HL-60 (cell line): ENCODE measurements around the gene DRC7.

Experiments
- GABPA ChIP-seq: IDR thresholded peaks from 2 replicates; pipeline ENCODE4 v1.6.1; 2012; ENCODE audit warnings: low read depth
- POLR2AphosphoS5 ChIP-seq: IDR thresholded peaks from 2 replicates; pipeline ENCODE4 v1.6.1; 2012; ENCODE audit warnings: low read depth
- SPI1 ChIP-seq: IDR thresholded peaks from 2 replicates; pipeline ENCODE4 v1.6.1; 2012; ENCODE audit warnings: low read depth, mild to moderate bottlenecking, borderline replicate concordance
- TF ChIP-seq, protein P1 (sequence below): IDR thresholded peaks from one replicate; pipeline ENCODE4 v1.5.1; 2011; ENCODE audit warnings: low read length, control low read depth, inconsistent platforms; ENCODE audit not compliant: insufficient read depth
- TF ChIP-seq, protein P2 (sequence below): IDR thresholded peaks from 2 replicates; pipeline ENCODE4 v1.6.1; 2012; ENCODE audit warnings: low read depth; ENCODE audit not compliant: insufficient replicate concordance

DNA sequence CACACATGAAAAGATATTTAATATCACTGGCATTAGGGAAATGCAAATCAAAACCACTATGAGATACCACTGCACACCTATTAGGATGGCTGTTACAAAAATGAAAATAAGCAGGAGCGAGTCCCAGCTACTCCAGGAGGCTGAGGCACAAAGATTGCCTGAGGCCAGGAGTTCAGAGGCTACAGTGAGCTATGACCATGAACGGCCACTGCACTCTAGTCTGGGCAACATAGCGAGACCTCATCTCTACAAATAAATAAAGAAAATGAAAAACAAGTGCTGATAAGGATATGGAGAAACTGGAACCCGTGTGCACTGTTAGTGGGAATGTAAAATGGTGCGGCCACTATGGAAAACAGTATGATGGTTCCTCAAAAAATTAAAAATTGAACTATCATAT is 84.1 kb downstream of the DRC7 start:
- TF ChIP-seq, protein P1, sequence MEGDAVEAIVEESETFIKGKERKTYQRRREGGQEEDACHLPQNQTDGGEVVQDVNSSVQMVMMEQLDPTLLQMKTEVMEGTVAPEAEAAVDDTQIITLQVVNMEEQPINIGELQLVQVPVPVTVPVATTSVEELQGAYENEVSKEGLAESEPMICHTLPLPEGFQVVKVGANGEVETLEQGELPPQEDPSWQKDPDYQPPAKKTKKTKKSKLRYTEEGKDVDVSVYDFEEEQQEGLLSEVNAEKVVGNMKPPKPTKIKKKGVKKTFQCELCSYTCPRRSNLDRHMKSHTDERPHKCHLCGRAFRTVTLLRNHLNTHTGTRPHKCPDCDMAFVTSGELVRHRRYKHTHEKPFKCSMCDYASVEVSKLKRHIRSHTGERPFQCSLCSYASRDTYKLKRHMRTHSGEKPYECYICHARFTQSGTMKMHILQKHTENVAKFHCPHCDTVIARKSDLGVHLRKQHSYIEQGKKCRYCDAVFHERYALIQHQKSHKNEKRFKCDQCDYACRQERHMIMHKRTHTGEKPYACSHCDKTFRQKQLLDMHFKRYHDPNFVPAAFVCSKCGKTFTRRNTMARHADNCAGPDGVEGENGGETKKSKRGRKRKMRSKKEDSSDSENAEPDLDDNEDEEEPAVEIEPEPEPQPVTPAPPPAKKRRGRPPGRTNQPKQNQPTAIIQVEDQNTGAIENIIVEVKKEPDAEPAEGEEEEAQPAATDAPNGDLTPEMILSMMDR, result no peak
- TF ChIP-seq POLR2AphosphoS5 (no peak), GABPA (no peak), SPI1 (no peak)
- TF ChIP-seq, protein P2, sequence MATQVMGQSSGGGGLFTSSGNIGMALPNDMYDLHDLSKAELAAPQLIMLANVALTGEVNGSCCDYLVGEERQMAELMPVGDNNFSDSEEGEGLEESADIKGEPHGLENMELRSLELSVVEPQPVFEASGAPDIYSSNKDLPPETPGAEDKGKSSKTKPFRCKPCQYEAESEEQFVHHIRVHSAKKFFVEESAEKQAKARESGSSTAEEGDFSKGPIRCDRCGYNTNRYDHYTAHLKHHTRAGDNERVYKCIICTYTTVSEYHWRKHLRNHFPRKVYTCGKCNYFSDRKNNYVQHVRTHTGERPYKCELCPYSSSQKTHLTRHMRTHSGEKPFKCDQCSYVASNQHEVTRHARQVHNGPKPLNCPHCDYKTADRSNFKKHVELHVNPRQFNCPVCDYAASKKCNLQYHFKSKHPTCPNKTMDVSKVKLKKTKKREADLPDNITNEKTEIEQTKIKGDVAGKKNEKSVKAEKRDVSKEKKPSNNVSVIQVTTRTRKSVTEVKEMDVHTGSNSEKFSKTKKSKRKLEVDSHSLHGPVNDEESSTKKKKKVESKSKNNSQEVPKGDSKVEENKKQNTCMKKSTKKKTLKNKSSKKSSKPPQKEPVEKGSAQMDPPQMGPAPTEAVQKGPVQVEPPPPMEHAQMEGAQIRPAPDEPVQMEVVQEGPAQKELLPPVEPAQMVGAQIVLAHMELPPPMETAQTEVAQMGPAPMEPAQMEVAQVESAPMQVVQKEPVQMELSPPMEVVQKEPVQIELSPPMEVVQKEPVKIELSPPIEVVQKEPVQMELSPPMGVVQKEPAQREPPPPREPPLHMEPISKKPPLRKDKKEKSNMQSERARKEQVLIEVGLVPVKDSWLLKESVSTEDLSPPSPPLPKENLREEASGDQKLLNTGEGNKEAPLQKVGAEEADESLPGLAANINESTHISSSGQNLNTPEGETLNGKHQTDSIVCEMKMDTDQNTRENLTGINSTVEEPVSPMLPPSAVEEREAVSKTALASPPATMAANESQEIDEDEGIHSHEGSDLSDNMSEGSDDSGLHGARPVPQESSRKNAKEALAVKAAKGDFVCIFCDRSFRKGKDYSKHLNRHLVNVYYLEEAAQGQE, result no peak
